GM21390 (cell line): ENCODE measurements around the gene PLXNA3.
A peak's percentile ranks its signal among the peaks of the same experiment; 100 is the strongest.

Source experiments
- ATAC-seq: cut with Tn5 transposase; IDR thresholded peaks from one replicate; pipeline ENCODE4 v1.9.1; 2021; ENCODE audit not compliant: unreplicated experiment

PLXNA3 gene

GRCh38 chrX:154476821-154477220 is 18.7 kb downstream of the PLXNA3 start:
- ATAC-seq: no peak

GRCh38 chrX:154477891-154478477 is 19.9 kb downstream of the PLXNA3 start:
- no peak for ATAC-seq

GRCh38 chrX:154478728-154479622 is 20.9 kb downstream of the PLXNA3 start, which contains the start of gene LAGE3:
TSS of gene LAGE3 (minus strand) at chrX:154479281. CDS start at chrX:154478915, 366 bp downstream.
- peak; percentile 88 for ATAC-seq

- ATAC-seq: no peak
Observed at GRCh38 chrX:154481195-154481594, 23.1 kb downstream of the PLXNA3 start.

- no peak for ATAC-seq
Observed at GRCh38 chrX:154481911-154482601, 24.0 kb downstream of the PLXNA3 start.

DNA sequence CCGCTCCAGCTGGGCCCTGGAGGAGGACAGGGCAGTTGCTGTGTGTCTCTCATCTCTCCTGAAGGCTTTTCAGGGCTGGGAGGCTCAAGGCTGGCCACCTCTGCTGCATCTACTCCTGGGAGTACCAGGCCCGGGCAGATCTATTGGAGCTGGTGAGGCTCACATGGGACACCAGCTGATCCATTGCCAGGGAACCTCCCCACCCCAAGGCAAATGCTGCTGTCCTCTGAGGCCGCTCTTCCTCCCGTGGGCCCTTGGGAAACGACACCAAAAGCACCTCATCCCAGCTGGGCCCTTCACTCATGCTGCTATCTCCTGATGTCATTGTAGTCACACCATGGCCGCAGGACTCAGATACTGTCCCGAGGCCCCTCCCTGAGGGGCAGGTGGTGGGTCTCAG is 24.7 kb downstream of the PLXNA3 start:
- no peak for ATAC-seq

- no peak for ATAC-seq
Observed at GRCh38 chrX:154483325-154483724, 25.2 kb downstream of the PLXNA3 start.

DNA sequence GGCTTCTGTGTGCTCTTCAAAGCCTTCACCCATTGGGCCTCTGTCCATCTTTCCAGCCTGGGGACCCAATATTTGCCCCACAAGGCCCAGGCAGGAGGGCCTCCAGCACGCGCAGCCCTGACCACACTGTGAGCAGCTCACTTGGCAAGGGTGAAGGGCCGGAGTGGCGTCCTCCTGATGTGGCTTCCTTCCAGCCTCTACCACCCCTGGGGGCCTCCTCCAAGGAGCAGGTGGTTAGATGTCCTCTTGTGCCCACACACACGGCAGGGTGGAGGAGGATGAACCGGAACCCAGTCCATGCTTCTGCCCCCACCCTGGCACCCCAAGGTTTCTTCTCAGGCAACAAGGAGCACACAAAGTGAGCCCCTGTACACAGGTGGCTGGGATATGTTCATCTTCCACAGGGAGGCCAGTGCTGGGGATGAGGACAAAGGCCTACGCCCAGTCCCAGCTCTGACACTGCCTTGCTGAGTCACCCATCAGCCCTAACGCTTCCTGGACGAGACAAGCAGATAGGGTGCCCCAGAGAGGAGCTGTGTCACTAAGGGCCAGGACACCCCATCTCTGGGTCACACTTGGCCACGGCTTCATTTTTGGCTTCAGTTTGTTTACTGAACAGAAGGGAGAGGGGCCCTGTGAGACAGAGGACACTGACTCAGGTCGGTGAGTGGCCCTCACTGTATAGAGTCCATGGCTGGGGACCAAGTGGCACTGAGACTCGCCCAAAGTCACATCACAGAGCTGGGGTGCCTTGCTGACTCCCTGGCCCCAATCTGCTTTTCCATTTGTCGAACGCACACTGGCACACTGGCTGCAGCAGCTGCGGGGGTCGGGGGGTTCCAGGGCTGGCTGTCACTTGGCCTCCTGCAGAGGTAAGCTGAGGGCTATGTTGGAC is 26.4 kb downstream of the PLXNA3 start:
- ATAC-seq: no peak

- ATAC-seq: no peak
Observed at GRCh38 chrX:154485150-154486051, 27.3 kb downstream of the PLXNA3 start.

- ATAC-seq: no peak
Observed at GRCh38 chrX:154486052-154486395, 27.9 kb downstream of the PLXNA3 start.

- no peak for ATAC-seq
Observed at GRCh38 chrX:154486396-154487207, 28.5 kb downstream of the PLXNA3 start, which contains the start of gene UBL4A. TSS of gene UBL4A (minus strand) at chrX:154486615. CDS start at chrX:154486584, 31 bp downstream.

DNA sequence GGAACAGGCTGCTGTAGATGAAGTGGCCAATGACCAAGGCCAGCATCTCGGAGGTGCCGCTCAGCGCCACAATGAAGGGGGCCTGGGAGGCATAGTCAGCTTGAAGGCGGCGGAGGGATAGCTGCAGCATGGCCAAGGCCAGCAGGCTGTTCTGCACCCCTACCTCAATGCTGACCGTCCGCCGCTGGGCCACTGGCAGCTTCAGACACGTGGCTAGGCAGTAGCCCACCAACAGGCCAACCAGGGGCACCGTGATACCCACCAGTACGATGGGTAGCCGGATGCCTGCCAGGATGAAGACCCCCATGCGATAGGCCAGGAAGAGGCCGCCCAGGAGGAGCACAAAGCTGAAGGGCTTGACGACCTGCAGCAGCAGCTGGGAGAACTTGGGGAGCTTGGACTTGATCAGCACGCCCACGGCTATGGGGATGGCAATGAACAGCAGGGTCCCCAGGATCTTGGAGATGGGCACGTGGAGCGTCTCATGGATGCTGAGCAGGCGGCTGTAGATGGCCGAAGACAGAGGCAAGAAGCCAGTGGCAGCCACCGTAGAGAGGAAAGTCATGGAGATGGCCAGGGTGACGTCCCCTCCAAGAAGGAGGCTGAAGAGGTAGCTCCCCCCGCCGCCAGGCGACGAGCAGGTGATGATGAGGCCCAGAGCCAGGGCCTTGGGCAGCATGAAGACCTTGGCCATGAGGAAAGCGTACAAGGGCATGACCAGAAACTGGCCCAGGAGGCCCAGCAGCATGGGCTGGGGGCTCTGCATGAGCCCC is 29.6 kb downstream of the PLXNA3 start:
- ATAC-seq: no peak

- ATAC-seq: no peak
Observed at GRCh38 chrX:154488336-154489075, 30.4 kb downstream of the PLXNA3 start.

- ATAC-seq: no peak
Observed at GRCh38 chrX:154489182-154489581, 31.1 kb downstream of the PLXNA3 start.

- ATAC-seq: peak; percentile 15
Observed at GRCh38 chrX:154490021-154490413, 31.9 kb downstream of the PLXNA3 start.

DNA sequence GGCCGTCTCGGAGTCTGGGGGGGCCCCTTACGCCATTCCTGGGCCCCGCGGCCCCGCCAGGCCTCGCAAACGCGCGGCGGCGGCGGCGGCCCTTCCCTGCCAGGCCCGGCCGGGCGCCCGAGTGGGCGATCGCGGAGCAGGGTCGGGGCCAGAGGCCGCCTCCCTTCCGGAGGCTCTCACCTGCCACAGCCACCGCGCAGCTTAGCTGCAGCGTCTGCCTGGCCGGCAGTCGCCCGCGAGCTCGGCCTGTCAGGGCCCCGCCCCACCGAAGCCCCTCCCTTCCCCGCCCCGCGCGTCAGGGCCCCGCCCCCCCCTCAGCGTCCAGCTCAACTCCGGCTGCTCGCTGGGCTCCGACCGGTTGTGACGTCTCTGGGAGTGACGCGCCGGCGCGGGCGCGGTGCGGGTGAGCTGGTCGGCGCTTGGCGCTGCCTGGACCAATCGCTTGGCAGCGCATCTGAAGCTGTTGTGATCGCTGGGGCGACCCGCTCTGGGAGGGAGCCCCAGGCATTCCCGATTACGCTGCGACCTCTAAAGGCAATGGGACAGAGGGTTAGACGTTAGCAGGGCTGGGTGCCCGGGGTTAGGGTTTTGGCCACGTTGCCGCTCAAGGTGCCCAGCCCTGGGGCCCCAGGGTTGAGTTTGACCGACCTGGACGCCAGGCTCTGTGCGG is 32.5 kb downstream of the PLXNA3 start, which contains the start of gene SLC10A3:
SLC10A3 (minus strand) TSS at position 216 of the 670 bp plus-strand sequence. CDS start 1,689 bp downstream, outside the sequence.
- ATAC-seq: peak; percentile 77

DNA sequence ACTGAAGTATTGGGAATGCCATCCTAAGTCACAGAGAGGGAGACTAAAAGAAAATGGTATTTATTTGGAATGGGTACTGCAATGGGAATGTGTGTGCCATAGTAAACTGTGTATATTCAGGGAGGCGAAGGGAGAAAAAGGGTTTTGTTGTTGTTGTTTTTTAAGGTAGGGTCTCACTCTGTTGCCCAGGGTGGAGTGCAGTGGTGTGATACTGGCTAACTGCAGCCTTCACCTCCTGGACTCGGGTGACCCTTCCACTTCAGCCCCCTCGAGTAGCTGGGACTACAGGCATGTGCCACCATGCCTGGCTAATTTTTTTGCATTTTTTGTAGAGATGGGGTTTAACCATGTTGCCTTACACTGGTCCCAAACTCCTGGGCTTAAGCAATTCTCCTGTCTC is 36.6 kb downstream of the PLXNA3 start:
- no peak for ATAC-seq
